ENCODE data around the gene CTAG1B.

GRCh38 chrX:154594491-154594890 is 24.6 kb downstream of the CTAG1B start:
- TF ChIP-seq CTCF (IDR thresholded peaks at IDR 0.05) (no peak), POLR2A (IDR thresholded peaks at IDR 0.05) (no peak)
